Mesendoderm (in vitro differentiated cells): Measurements from ENCODE around the gene LRRC23.

Source experiments
- DNase-seq: peaks from one replicate; pipeline ENCODE4 v3.0.0; 2013
- H2AK5ac ChIP-seq: 2 replicates; pipeline ENCODE4 v1.6.1; 2013; ENCODE audit warnings: low read length, inconsistent platforms
- H2BK120ac ChIP-seq: 2 replicates; pipeline ENCODE4 v1.6.1; 2013; ENCODE audit warnings: low read depth, mild to moderate bottlenecking, low read length, moderate library complexity, mixed read lengths
- H2BK15ac ChIP-seq: replicated peaks from 2 replicates; pipeline ENCODE4 v1.6.1; 2013; ENCODE audit warnings: low read depth, mild to moderate bottlenecking, moderate library complexity
- H2BK5ac ChIP-seq: 2 replicates; pipeline ENCODE4 v1.6.1; 2013; ENCODE audit warnings: low read length, inconsistent platforms
- H3K18ac ChIP-seq: 2 replicates; pipeline ENCODE4 v1.6.1; 2013; ENCODE audit warnings: mild to moderate bottlenecking, low read length, mixed read lengths
- H3K23ac ChIP-seq: one replicate; pipeline ENCODE4 v1.6.1; 2013; ENCODE audit warnings: low read length
- H3K27ac ChIP-seq: 2 replicates; pipeline ENCODE4 v1.5.1; 2013; ENCODE audit warnings: low read depth, mild to moderate bottlenecking, inconsistent platforms, low read length, moderate library complexity
- H3K27me3 ChIP-seq: 2 replicates; pipeline ENCODE4 v1.6.1; 2013; ENCODE audit warnings: low read length, control low read depth, mild to moderate bottlenecking, inconsistent platforms; ENCODE audit not compliant: insufficient read depth, poor library complexity
- H3K36me3 ChIP-seq: 2 replicates; pipeline ENCODE4 v1.6.1; 2013; ENCODE audit warnings: low read length, inconsistent platforms; ENCODE audit not compliant: control insufficient read depth, insufficient read depth
- H3K4ac ChIP-seq: one replicate; pipeline ENCODE4 v1.6.1; 2013; ENCODE audit warnings: low read depth, mild to moderate bottlenecking, low read length, moderate library complexity
- H3K4me1 ChIP-seq: 2 replicates; pipeline ENCODE4 v1.6.1; 2013; ENCODE audit warnings: low read depth, low read length, inconsistent platforms; ENCODE audit not compliant: control insufficient read depth
- H3K4me2 ChIP-seq: 2 replicates; pipeline ENCODE4 v1.6.1; 2013; ENCODE audit warnings: low read length
- H3K4me3 ChIP-seq: 2 replicates; pipeline ENCODE4 v1.5.1; 2013; ENCODE audit warnings: mild to moderate bottlenecking, low read length
- H3K56ac ChIP-seq: one replicate; pipeline ENCODE4 v1.6.1; 2013; ENCODE audit warnings: low read length
- H3K79me1 ChIP-seq: 2 replicates; pipeline ENCODE4 v1.6.1; 2013; ENCODE audit warnings: low read length, inconsistent platforms
- H3K79me2 ChIP-seq: 2 replicates; pipeline ENCODE4 v1.6.1; 2013; ENCODE audit warnings: mild to moderate bottlenecking, low read length; ENCODE audit not compliant: control insufficient read depth, insufficient read depth
- H3K9ac ChIP-seq: 2 replicates; pipeline ENCODE4 v1.6.1; 2013; ENCODE audit warnings: low read length, inconsistent platforms
- H4K5ac ChIP-seq: one replicate; pipeline ENCODE4 v1.6.1; 2013; ENCODE audit warnings: low read length
- H4K8ac ChIP-seq: one replicate; pipeline ENCODE4 v1.6.1; 2013; ENCODE audit warnings: low read depth, mild to moderate bottlenecking, control low read depth, low read length, moderate library complexity
- WGBS: extraction: QIAGEN DNeasy Blood & Tissue Kit; methylation state at CpG from one replicate; pipeline ENCODE4 v1.1.7; 2013; ENCODE audit warnings: low lambda C conversion rate, missing lambda C conversion rate; ENCODE audit not compliant: insufficient coverage; ENCODE audit errors: extremely low coverage; 5-methylcytosine and 5-hydroxymethylcytosine counted together

LRRC23 gene

GRCh38 chr12:6941782-6942181 is 37.2 kb downstream of the LRRC23 start:
- H3K4me3 ChIP-seq = no peak overlapping the region
- peaks cover 5% of the 10 kb centered on the region for H3K36me3 ChIP-seq
- no CpG with 5 or more reads among the region's 12 CpGs for WGBS

GRCh38 chr12:6942331-6942665 is 37.7 kb downstream of the LRRC23 start:
- no peak overlapping the region for H2BK120ac ChIP-seq
- H3K4me1 ChIP-seq = peaks cover 4% of the 10 kb centered on the region
- no peak for DNase-seq
- no peak overlapping the region for H4K8ac ChIP-seq
- H3K27me3 ChIP-seq = no peaks in the 10 kb centered on the region
- no peak overlapping the region for H2AK5ac ChIP-seq
- H3K27ac ChIP-seq = peak overlapping the region; percentile 23
- H3K4ac ChIP-seq = no peak overlapping the region
- H2BK5ac ChIP-seq = no peak overlapping the region
- H2BK15ac ChIP-seq = no peak overlapping the region
- WGBS = no CpG with 5 or more reads among the region's 11 CpGs
- no peak overlapping the region for H3K4me3 ChIP-seq
- H4K5ac ChIP-seq = no peak overlapping the region
- peaks cover 5% of the 10 kb centered on the region for H3K36me3 ChIP-seq
- no peak overlapping the region for H3K23ac ChIP-seq
- no peak overlapping the region for H3K18ac ChIP-seq
- H3K4me2 ChIP-seq = no peak overlapping the region
- H3K56ac ChIP-seq = no peak overlapping the region
- no peaks in the 10 kb centered on the region for H3K79me2 ChIP-seq
- H3K9ac ChIP-seq = no peak overlapping the region
- H3K79me1 ChIP-seq = peaks cover 3% of the 10 kb centered on the region

More at GRCh38 chr12:6941782-6942181, 37.2 kb downstream of the LRRC23 start:
- H3K9ac ChIP-seq = no peak overlapping the region
- H2BK5ac ChIP-seq = no peak overlapping the region
- no peak overlapping the region for H2BK120ac ChIP-seq
- no peak overlapping the region for H3K23ac ChIP-seq
- no peak overlapping the region for H4K8ac ChIP-seq
- H2BK15ac ChIP-seq = no peak overlapping the region
- peaks cover 3% of the 10 kb centered on the region for H3K79me1 ChIP-seq
- no peaks in the 10 kb centered on the region for H3K79me2 ChIP-seq
- no peak overlapping the region for H3K4ac ChIP-seq
- H3K18ac ChIP-seq = no peak overlapping the region
- no peak for DNase-seq
- H2AK5ac ChIP-seq = no peak overlapping the region
- H4K5ac ChIP-seq = no peak overlapping the region
- H3K27ac ChIP-seq = no peak overlapping the region
- no peaks in the 10 kb centered on the region for H3K27me3 ChIP-seq
- H3K4me2 ChIP-seq = no peak overlapping the region
- H3K56ac ChIP-seq = no peak overlapping the region
- H3K4me1 ChIP-seq = peaks cover 4% of the 10 kb centered on the region

- DNase-seq = peak; percentile 98
- H3K79me1 ChIP-seq = peaks cover 3% of the 10 kb centered on the region
- no peak overlapping the region for H3K4ac ChIP-seq
- no peak overlapping the region for H3K23ac ChIP-seq
- peaks cover 2% of the 10 kb centered on the region for H3K4me1 ChIP-seq
- H3K18ac ChIP-seq = peak overlapping the region; percentile 12
- no peak overlapping the region for H4K8ac ChIP-seq
- no peak overlapping the region for H2BK120ac ChIP-seq
- peak overlapping the region; percentile 39 for H3K27ac ChIP-seq
- H2AK5ac ChIP-seq = no peak overlapping the region
- H2BK5ac ChIP-seq = no peak overlapping the region
- H3K79me2 ChIP-seq = no peaks in the 10 kb centered on the region
- no peak overlapping the region for H4K5ac ChIP-seq
- WGBS = no CpG with 5 or more reads among the region's 13 CpGs
- no peaks in the 10 kb centered on the region for H3K27me3 ChIP-seq
- no peak overlapping the region for H3K4me2 ChIP-seq
- peaks cover 5% of the 10 kb centered on the region for H3K36me3 ChIP-seq
- no peak overlapping the region for H2BK15ac ChIP-seq
- H3K56ac ChIP-seq = peak overlapping the region; percentile 69
- H3K9ac ChIP-seq = peak overlapping the region; percentile 65
- H3K4me3 ChIP-seq = no peak overlapping the region
These were observed 38.7 kb downstream of the LRRC23 start for GRCh38 chr12:6943389-6943721.

- no peak within 1 kb of the TSS for H2BK15ac ChIP-seq
- H2BK120ac ChIP-seq = no peak within 1 kb of the TSS
- peak within 1 kb of the TSS; percentile 75 for H3K4me3 ChIP-seq
- H3K4me2 ChIP-seq = peak within 1 kb of the TSS; percentile 95
- peak; percentile 99 for DNase-seq
- no CpG with 5 or more reads among the region's 31 CpGs for WGBS
- no peaks in the 10 kb centered on the region for H3K79me2 ChIP-seq
- peaks cover 4% of the 10 kb centered on the region for H3K36me3 ChIP-seq
- H3K4me1 ChIP-seq = peaks cover 2% of the 10 kb centered on the region
- no peak within 1 kb of the TSS for H4K8ac ChIP-seq
- peak within 1 kb of the TSS; percentile 87 for H3K27ac ChIP-seq
- H3K27me3 ChIP-seq = no peaks in the 10 kb centered on the region
- H2BK5ac ChIP-seq = peak within 1 kb of the TSS; percentile 90
- H2AK5ac ChIP-seq = peak within 1 kb of the TSS; percentile 86
- H3K18ac ChIP-seq = peak within 1 kb of the TSS; percentile 12
- peaks cover 3% of the 10 kb centered on the region for H3K79me1 ChIP-seq
- peak within 1 kb of the TSS; percentile 99 for H3K9ac ChIP-seq
- H3K56ac ChIP-seq = peak within 1 kb of the TSS; percentile 99
- H4K5ac ChIP-seq = no peak within 1 kb of the TSS
- peak within 1 kb of the TSS; percentile 98 for H3K23ac ChIP-seq
- H3K4ac ChIP-seq = peak within 1 kb of the TSS; percentile 71
These were observed 39.2 kb downstream of the LRRC23 start, which contains the start of the genes C12orf57 and RNU7-1 for GRCh38 chr12:6943722-6944380. TSS of gene C12orf57 (plus strand) at chr12:6944022. CDS start at chr12:6944122, 100 bp downstream. TSS of gene RNU7-1 (plus strand) at chr12:6943816.

- Histone ChIP-seq H3K9ac (peak overlapping the region; percentile 99), H3K27ac (peak overlapping the region; percentile 87), H3K4ac (peak overlapping the region; percentile 71), H3K36me3 (peaks cover 1% of the 10 kb centered on the region), H3K79me1 (no peaks in the 10 kb centered on the region), H4K5ac (no peak overlapping the region), H3K56ac (peak overlapping the region; percentile 99), H3K4me1 (peaks cover 2% of the 10 kb centered on the region), H2BK120ac (no peak overlapping the region), H3K4me3 (peak overlapping the region; percentile 75), H3K27me3 (no peaks in the 10 kb centered on the region), H2BK5ac (peak overlapping the region; percentile 90), H3K23ac (peak overlapping the region; percentile 98), H2AK5ac (peak overlapping the region; percentile 86), H3K79me2 (no peaks in the 10 kb centered on the region), H3K18ac (peak overlapping the region; percentile 2), H2BK15ac (no peak overlapping the region), H4K8ac (no peak overlapping the region), H3K4me2 (peak overlapping the region; percentile 95)
- DNase-seq = peak; percentile 97
- WGBS = no CpG with 5 or more reads among the region's 48 CpGs
These were observed 40.0 kb downstream of the LRRC23 start for GRCh38 chr12:6944381-6945186.
